Measurements from ENCODE around the gene KNG1. TPM values are rescaled to one million over a fixed set of nuclear protein-coding genes. Genes with fewer than 3 reads are reported as not detected.
"Not testable (repeated sequence)": the region's sequence is repeated elsewhere in the genome, so short reads cannot be mapped to it uniquely, and the experiment has no call there.

The KNG1 gene
- total RNA-seq, 1 donor from 2014 or later, result 0.14 TPM

DNA sequence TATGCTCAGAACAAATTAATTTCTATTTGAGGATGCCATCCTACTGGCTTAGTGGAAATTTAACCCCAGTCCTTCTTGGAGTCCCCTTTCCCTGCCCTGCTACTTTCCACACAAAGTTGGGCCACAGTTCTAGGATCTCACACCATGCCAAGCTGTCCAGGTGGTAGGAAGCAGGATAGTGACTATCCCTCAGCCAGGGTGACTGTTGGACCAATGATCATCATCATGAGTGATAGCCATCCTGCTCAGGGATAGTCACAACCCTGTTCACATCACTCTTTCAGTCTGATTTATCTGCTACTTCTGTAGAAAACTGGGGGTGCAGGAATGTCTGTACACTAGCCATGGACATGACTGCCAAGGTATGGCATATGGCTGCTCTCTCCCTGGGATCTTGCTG, 38.6 kb upstream of the KNG1 start:
- H3K4me1 ChIP-seq, result no peaks in the 10 kb centered on the region

DNA sequence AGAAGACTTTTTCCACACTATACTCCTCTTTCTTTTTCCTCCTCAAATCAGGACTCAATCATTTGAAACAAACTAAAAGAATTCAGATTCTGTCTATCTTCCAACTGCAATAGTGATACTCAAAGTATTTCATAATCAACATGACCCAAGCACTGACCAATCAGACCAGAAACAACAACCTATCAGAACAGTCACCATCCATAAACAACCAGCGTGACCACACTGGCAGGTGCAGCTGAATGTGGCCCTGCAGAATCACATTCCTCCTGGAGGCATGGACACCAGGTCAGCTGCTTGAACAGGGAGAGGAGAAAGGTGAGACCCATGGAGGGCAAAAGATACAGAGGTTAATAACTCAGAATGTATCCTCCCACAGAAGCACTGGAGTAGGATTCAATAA, 38.0 kb upstream of the KNG1 start:
- DNase-seq (no peak), ATAC-seq (no peak)
- TF ChIP-seq, protein P1, sequence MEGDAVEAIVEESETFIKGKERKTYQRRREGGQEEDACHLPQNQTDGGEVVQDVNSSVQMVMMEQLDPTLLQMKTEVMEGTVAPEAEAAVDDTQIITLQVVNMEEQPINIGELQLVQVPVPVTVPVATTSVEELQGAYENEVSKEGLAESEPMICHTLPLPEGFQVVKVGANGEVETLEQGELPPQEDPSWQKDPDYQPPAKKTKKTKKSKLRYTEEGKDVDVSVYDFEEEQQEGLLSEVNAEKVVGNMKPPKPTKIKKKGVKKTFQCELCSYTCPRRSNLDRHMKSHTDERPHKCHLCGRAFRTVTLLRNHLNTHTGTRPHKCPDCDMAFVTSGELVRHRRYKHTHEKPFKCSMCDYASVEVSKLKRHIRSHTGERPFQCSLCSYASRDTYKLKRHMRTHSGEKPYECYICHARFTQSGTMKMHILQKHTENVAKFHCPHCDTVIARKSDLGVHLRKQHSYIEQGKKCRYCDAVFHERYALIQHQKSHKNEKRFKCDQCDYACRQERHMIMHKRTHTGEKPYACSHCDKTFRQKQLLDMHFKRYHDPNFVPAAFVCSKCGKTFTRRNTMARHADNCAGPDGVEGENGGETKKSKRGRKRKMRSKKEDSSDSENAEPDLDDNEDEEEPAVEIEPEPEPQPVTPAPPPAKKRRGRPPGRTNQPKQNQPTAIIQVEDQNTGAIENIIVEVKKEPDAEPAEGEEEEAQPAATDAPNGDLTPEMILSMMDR (IDR thresholded peaks at IDR 0.05), result no peak
- Histone ChIP-seq H3K27me3 (no peaks in the 10 kb centered on the region), H3K36me3 (no peaks in the 10 kb centered on the region), H3K27ac (no peak overlapping the region), H3K4me3 (no peak overlapping the region), H3K4me1 (no peaks in the 10 kb centered on the region), H3K9me3 (no peaks in the 10 kb centered on the region)
- intact Hi-C loops (cut with DNase I), result no loop called here

More for the DNA sequence above, 38.6 kb upstream of the KNG1 start:
- H3K27me3 ChIP-seq, result no peaks in the 10 kb centered on the region
- TF ChIP-seq, protein P1 (IDR thresholded peaks at IDR 0.05), result no peak
- no peak for DNase-seq
- intact Hi-C loops (cut with DNase I), result no loop called here
- no peak overlapping the region for H3K27ac ChIP-seq
- H3K4me3 ChIP-seq, result no peak overlapping the region
- no peaks in the 10 kb centered on the region for H3K36me3 ChIP-seq
- no peak for ATAC-seq
- no peaks in the 10 kb centered on the region for H3K9me3 ChIP-seq

DNA sequence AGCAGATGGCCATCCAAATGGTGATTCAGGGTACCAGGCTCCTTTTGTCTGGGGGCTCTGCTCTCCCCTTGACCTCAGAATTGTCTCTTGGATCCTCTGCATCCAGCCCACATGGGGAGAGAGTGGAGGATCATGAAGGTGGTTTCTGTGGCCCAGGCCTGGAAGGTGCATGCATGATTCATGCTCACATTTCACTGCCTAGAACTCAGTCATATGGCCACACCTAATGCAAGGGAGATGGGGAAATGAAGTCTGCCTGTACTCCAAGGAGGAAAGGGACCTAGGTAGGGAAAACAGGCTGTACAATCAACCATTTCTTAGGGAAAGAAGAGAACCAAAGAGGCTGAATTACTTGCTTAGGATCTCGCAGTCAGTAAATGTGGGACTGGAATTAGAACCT, 36.3 kb upstream of the KNG1 start:
- Histone ChIP-seq H3K27me3 (no peaks in the 10 kb centered on the region), H3K27ac (no peak overlapping the region), H3K4me3 (no peak overlapping the region), H3K9me3 (no peaks in the 10 kb centered on the region), H3K36me3 (no peaks in the 10 kb centered on the region), H3K4me1 (no peaks in the 10 kb centered on the region)
- intact Hi-C loops (cut with DNase I), result no loop called here
- no peak for ATAC-seq
- TF ChIP-seq, protein P1 (IDR thresholded peaks at IDR 0.05), result no peak
- no peak for DNase-seq

DNA sequence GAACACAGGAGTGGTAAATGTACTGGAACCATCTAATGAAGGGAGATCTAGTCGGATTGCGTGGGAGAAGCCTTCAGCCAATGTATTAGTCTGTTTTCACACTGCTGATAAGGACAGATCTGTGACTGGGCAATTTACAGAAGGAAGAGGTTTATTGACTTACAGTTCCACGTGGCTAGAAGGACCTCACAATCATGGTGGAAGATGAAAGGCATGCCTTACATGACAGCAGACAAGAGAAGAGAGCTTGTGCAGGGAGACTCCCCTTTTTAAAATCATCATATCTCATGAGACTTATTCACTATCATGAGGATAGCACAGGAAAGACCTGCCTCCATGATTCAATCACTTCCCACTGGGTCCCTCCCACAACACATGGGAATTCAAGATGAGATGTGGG, 34.3 kb upstream of the KNG1 start:
- H3K36me3 ChIP-seq, result no peaks in the 10 kb centered on the region
- H3K27me3 ChIP-seq, result no peaks in the 10 kb centered on the region
- ATAC-seq (no peak), DNase-seq (no peak)
- intact Hi-C loops (cut with DNase I), result no loop called here
- no peaks in the 10 kb centered on the region for H3K9me3 ChIP-seq
- H3K4me1 ChIP-seq, result no peaks in the 10 kb centered on the region
- H3K27ac ChIP-seq, result no peak overlapping the region
- H3K4me3 ChIP-seq, result no peak overlapping the region
- TF ChIP-seq, protein P1 (IDR thresholded peaks at IDR 0.05), result no peak

DNA sequence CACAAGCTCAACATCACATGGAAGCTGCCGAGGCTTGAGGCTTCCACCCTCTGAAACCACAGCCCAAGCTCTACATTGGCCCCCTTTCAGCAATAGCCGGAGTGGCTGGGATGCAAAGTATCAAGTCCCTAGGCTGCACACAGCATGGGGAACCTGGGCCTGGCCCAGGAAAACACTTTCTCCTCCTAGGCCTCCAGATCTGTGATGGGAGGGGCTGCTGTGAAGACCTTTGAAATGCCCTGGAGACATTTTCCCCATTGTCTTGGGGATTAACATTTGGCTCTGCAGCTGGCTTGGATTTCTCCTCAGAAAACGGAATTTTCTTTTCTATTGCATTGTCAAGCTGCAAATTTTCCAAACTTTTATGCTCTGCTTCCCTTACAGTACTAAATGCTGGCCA, 33.2 kb upstream of the KNG1 start:
- intact Hi-C loops (cut with DNase I), result no loop called here
- no peak for ATAC-seq

DNA sequence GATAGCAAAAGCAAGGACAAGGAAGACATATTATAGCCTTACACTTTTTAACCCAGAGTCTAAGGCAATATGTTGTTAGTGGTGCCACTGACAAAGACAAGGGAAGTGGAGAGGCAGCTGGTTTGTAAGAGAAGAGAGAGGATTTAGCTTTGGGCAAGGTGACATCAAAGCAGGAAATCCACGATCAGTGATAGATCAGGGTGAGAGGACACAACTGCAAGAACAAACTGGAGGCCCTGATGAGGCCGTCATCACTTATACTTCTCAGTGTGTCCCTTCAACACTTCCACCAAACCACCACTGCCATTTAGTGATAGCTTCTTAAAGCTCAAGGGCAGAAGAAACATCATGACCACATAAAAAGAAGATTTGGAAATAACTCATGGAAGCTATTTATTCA, 30.7 kb upstream of the KNG1 start:
- H3K36me3 ChIP-seq; H3K27ac ChIP-seq; H3K4me1 ChIP-seq; H3K4me3 ChIP-seq; intact Hi-C loops (cut with DNase I); H3K27me3 ChIP-seq; DNase-seq; ATAC-seq; H3K9me3 ChIP-seq: not testable (repeated sequence)

More for the DNA sequence above, 33.2 kb upstream of the KNG1 start:
- no peak for DNase-seq
- TF ChIP-seq, protein P1 (IDR thresholded peaks at IDR 0.05), result no peak
- no peaks in the 10 kb centered on the region for H3K27me3 ChIP-seq
- no peak overlapping the region for H3K4me3 ChIP-seq
- H3K4me1 ChIP-seq, result no peaks in the 10 kb centered on the region
- no peaks in the 10 kb centered on the region for H3K36me3 ChIP-seq
- no peaks in the 10 kb centered on the region for H3K9me3 ChIP-seq
- H3K27ac ChIP-seq, result no peak overlapping the region

Data from upper lobe of right lung (tissue), 1 donor.